Measurements from ENCODE around the gene NGF. TPM values are rescaled to one million over a fixed set of nuclear protein-coding genes. Genes with fewer than 3 reads are reported as not detected.
"Not testable (repeated sequence)": the region's sequence is repeated elsewhere in the genome, so short reads cannot be mapped to it uniquely, and the experiment has no call there.

The NGF gene
- total RNA-seq, 1 donor from 2014 or later: 0.93 TPM

GRCh38 chr1:115311474-115311989 is 26.5 kb downstream of the NGF start:
- DNase-seq (ENCODE audit: extremely low read depth, low read depth, low spot score): no peak

DNA sequence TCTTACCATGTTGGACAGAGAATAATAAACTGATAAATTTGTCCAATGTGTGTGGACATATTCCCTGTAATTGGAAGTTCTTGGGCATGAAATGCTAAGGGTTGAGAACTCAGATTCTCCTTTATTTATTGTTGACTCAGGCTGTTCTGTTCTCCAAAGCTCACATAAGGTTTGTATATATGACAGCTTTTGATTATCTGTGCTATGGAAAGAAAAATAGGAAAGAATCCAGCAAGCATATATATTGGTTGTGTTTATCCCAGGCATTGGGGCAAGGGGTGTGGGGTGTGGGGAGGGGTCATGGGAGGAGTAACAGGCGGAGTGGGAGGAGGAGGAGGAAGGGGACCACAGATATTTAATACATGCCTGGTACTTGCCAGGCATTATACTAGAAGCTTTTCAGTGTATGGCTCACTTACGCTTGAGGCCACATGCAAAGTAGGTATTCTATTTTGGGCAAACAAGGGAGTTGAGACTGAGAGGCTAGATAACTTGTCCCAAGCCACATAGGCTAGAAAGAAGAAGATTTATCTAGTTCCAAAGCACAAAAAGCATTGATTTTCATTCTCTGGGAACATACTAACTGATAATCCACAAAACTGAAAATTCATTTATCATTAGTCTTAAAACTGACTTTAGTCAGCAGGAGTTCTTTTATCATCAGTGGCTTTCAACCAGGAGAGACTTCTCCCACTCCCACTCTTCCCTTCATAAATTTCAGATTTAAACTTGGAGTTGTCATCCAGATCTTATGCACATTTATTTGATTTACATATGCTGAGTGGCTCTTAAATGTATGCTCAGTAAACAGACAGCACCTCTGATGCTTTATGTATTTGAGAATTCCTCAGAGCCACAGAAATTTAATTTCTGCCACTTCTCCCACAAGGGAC is 27.2 kb downstream of the NGF start:
- no peak for DNase-seq (ENCODE audit: extremely low read depth, low read depth, low spot score)

GRCh38 chr1:115309504-115309903 is 28.5 kb downstream of the NGF start:
- not testable (repeated sequence) for DNase-seq (ENCODE audit: extremely low read depth, low read depth, low spot score)

GRCh38 chr1:115308969-115309368 is 29.1 kb downstream of the NGF start:
- no peak for DNase-seq (ENCODE audit: extremely low read depth, low read depth, low spot score)

- no peak for DNase-seq (ENCODE audit: extremely low read depth, low read depth, low spot score)
Measured at GRCh38 chr1:115307661-115308060, 30.4 kb downstream of the NGF start.

GRCh38 chr1:115306146-115306545 is 31.9 kb downstream of the NGF start:
- DNase-seq (ENCODE audit: extremely low read depth, low read depth, low spot score): no peak

GRCh38 chr1:115303364-115303763 is 34.7 kb downstream of the NGF start:
- no peak for DNase-seq (ENCODE audit: extremely low read depth, low read depth, low spot score)

DNA sequence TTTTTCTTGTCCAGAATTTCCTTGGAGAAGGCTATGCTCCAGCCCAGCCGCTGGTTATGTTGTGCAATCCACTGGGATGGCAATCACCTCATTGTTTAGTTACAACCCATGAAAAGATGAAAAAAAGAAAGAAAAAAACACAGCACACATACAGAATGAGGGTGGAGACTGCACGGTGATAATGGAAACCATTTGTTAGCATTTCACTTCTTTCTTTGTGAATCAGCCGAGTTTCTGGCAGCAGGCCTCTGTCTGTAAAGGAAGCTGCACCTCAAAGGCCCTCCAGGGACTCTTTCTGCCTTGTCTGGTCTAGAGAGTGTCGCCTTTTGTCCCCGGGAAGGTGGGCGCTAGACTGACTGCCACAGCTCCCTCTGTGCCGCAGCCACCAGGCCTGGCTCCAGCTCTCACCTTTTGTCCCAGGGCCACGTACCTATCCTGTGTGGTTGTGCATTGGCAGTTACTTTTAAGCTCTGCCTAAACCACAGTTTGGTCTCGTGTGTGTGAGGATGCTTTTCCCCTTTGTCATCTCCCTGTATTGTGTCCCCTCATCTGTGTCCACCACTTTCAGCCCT is 35.6 kb downstream of the NGF start:
- no peak for DNase-seq (ENCODE audit: extremely low read depth, low read depth, low spot score)

- DNase-seq (ENCODE audit: extremely low read depth, low read depth, low spot score): no peak
Measured at GRCh38 chr1:115301438-115302020, 36.5 kb downstream of the NGF start.

GRCh38 chr1:115300087-115300876 is 37.8 kb downstream of the NGF start:
- DNase-seq (ENCODE audit: extremely low read depth, low read depth, low spot score): no peak

DNA sequence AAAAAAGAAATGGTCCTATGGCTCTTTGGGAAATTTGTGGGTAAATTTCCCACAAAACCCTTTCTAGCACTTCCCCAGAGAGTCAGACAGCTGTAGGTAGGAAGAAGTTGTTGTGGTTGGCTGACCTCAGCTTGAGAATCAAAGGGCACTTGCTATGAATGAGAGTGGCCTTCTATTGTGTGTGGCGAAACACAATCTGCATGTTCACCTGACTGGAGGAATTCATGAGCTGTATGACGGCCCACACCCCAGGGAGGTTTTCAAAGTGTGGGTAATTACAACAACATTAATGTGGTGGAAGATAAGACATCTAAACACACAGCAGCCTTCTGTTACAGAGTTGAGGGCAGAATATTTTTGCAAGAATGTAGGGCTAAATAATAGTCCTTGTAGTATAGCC is 38.8 kb downstream of the NGF start:
- DNase-seq (ENCODE audit: extremely low read depth, low read depth, low spot score): no peak

DNA sequence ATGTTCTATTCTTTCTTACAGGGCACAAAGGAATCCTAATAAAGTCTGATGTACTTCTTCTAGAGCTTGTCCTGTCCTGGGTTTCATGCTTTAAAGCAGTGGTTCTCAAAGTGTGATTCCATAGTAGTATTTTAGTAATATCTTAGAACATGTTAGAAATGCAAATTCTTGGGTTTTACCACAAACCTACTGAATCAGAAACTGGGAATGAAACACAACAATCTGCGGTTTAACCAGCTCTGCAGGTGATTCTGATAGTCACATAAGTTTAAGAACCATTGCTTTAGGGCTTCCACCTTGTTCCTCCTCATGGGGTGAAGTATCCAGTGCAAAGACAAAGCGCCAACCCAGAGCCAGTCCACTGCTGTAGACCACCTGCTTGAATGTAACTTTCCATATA is 41.1 kb downstream of the NGF start:
- no peak for DNase-seq (ENCODE audit: extremely low read depth, low read depth, low spot score)

- DNase-seq (ENCODE audit: extremely low read depth, low read depth, low spot score): no peak
Measured at GRCh38 chr1:115295904-115296696, 41.9 kb downstream of the NGF start.

DNA sequence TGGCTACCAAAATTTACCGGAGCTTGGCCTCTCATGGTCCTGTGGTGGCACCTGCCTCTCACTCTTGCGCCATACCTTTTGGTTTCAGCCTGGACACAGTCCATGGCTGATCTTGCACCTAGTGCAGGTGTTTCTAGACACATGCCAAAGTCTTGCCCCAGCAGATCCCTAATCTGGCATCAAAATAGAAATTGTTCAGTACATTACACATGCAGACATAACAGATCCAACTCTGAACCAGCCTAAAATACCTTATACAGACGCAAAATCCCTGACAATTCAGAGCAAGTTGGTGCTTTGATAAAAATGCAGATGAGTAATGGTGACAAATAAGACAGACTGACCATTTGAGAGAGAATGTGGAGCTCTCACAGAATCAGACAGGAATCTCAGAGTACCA is 44.1 kb downstream of the NGF start:
- DNase-seq (ENCODE audit: extremely low read depth, low read depth, low spot score): no peak

- DNase-seq (ENCODE audit: extremely low read depth, low read depth, low spot score): no peak
Measured at GRCh38 chr1:115293006-115293405, 45.0 kb downstream of the NGF start.

GRCh38 chr1:115291741-115292140 is 46.3 kb downstream of the NGF start:
- DNase-seq (ENCODE audit: extremely low read depth, low read depth, low spot score): no peak

- no peak for DNase-seq (ENCODE audit: extremely low read depth, low read depth, low spot score)
Measured at GRCh38 chr1:115289940-115290339, 48.1 kb downstream of the NGF start.

GRCh38 chr1:115288591-115289198 is 49.4 kb downstream of the NGF start:
- no peak for DNase-seq (ENCODE audit: extremely low read depth, low read depth, low spot score)

DNA sequence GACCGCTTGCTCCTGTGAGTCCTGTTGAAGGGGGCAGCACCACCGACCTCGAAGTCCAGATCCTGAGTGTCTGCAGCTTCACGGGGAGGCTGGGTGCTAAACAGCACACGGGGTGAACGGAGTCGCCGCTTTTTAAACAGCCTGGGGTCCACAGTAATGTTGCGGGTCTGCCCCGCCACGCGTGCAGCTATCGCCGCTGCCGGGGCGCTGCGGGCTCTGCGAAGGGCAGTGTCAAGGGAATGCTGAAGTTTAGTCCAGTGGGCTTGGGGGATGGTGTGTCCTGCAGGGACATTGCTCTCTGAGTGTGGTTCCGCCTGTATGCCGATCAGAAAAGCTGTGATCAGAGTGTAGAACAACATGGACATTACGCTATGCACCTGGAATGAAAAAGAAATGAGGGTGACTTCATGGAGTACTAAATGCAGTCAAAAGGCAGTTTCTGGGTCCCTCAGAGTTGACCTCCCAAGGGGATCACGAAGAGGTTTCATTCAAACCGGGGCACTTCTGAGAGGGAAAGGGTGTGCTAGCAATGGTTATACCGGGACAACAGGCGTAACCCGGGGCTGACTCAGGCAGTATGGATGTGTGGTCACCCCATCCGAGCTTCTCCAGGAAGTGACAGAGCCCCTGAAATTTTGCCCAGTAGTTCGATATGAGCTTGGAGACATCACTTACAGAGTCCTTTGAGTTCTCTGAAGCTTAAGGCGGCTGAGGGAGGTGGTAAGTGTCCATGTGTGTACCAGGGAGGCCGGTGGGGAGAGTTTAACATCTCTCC is 51.4 kb downstream of the NGF start:
- no peak for DNase-seq (ENCODE audit: extremely low read depth, low read depth, low spot score)

Data from glomerular endothelial cell (primary cell).